HG02970 (cell line): Measurements from ENCODE around the gene PXN.

Experiments used
- ATAC-seq: cut with Tn5 transposase; IDR thresholded peaks from one replicate; pipeline ENCODE4 v1.9.1; 2021; ENCODE audit warnings: mild to moderate bottlenecking, moderate library complexity, moderate number of reproducible peaks; ENCODE audit not compliant: unreplicated experiment, low FRiP score

Gene PXN

GRCh38 chr12:120181991-120182631, 83.4 kb downstream of the PXN start:
- no peak for ATAC-seq

- no peak for ATAC-seq
Observed at GRCh38 chr12:120180975-120181374, 84.6 kb downstream of the PXN start.

GRCh38 chr12:120175537-120175936, 90.0 kb downstream of the PXN start:
- no peak for ATAC-seq

- no peak for ATAC-seq
Observed at GRCh38 chr12:120175062-120175461, 90.5 kb downstream of the PXN start.

GRCh38 chr12:120172053-120172452, 93.5 kb downstream of the PXN start:
- ATAC-seq: no peak

- no peak for ATAC-seq
Observed at GRCh38 chr12:120170631-120171030, 94.9 kb downstream of the PXN start.

- no peak for ATAC-seq
Observed at GRCh38 chr12:120169946-120170345, 95.6 kb downstream of the PXN start.

GRCh38 chr12:120168337-120168736, 97.2 kb downstream of the PXN start:
- no peak for ATAC-seq

GRCh38 chr12:120167529-120168095, 97.9 kb downstream of the PXN start:
- no peak for ATAC-seq

- ATAC-seq: no peak
Observed at GRCh38 chr12:120164293-120164692, 101.2 kb downstream of the PXN start.

GRCh38 chr12:120162763-120163162, 102.8 kb downstream of the PXN start:
- no peak for ATAC-seq

- ATAC-seq: no peak
Observed at GRCh38 chr12:120161852-120162251, 103.7 kb downstream of the PXN start.
